PFSK-1 (cell line): ENCODE results near the gene DOHH.

Source experiments
- FOXP2 ChIP-seq: optimal IDR thresholded peaks from 2 replicates; pipeline ENCODE3; 2011; ENCODE audit warnings: borderline replicate concordance, control low read depth, inconsistent platforms; ENCODE audit not compliant: insufficient read depth; ENCODE audit errors: extremely low read length, extremely low read depth
- POLR2AphosphoS5 ChIP-seq: IDR thresholded peaks from 2 replicates; pipeline ENCODE4 v1.6.1; 2012; ENCODE audit warnings: low read depth, mild to moderate bottlenecking, control low read depth, low read length, moderate library complexity
- SIN3A ChIP-seq: IDR thresholded peaks from 2 replicates; pipeline ENCODE4 v1.6.1; 2012; ENCODE audit warnings: mild to moderate bottlenecking, low read length, moderate library complexity, borderline replicate concordance; ENCODE audit not compliant: insufficient read depth
- TAF1 ChIP-seq: IDR thresholded peaks from 2 replicates; pipeline ENCODE4 v1.6.1; 2012; ENCODE audit warnings: low read length, control low read depth, borderline replicate concordance; ENCODE audit not compliant: insufficient read depth
- TF ChIP-seq, protein P1 (sequence below), 2 experiments: IDR thresholded peaks; 2 replicates each; pipeline versions ENCODE4 v1.6.1 to v1.8.0; 2011 to 2012; ENCODE audit warnings: low read depth in 2 of 2, low read length in 2 of 2, control low read depth in 1 of 2, inconsistent platforms in 1 of 2, mild to moderate bottlenecking in 1 of 2, moderate library complexity in 1 of 2; ENCODE audit not compliant: insufficient read depth in 1 of 2

DNA sequence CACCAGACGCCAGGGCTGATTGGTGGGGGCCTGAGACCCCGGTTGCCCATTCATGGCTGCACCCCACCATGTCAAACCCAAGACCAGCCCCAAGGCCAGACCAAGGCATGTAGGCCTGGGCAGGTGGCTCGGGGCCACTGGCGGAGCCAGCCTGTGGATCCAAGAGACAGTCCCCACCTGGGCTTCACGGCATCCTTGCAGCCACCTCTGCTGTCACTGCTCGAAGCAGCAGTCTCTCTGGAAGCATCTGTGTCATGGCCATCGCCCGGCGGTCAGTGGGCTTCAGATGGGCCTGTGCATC is 34.7 kb upstream of the DOHH start:
- TF ChIP-seq TAF1 (no peak), POLR2AphosphoS5 (no peak), SIN3A (no peak), FOXP2 (no peak)
- TF ChIP-seq, protein P1, sequence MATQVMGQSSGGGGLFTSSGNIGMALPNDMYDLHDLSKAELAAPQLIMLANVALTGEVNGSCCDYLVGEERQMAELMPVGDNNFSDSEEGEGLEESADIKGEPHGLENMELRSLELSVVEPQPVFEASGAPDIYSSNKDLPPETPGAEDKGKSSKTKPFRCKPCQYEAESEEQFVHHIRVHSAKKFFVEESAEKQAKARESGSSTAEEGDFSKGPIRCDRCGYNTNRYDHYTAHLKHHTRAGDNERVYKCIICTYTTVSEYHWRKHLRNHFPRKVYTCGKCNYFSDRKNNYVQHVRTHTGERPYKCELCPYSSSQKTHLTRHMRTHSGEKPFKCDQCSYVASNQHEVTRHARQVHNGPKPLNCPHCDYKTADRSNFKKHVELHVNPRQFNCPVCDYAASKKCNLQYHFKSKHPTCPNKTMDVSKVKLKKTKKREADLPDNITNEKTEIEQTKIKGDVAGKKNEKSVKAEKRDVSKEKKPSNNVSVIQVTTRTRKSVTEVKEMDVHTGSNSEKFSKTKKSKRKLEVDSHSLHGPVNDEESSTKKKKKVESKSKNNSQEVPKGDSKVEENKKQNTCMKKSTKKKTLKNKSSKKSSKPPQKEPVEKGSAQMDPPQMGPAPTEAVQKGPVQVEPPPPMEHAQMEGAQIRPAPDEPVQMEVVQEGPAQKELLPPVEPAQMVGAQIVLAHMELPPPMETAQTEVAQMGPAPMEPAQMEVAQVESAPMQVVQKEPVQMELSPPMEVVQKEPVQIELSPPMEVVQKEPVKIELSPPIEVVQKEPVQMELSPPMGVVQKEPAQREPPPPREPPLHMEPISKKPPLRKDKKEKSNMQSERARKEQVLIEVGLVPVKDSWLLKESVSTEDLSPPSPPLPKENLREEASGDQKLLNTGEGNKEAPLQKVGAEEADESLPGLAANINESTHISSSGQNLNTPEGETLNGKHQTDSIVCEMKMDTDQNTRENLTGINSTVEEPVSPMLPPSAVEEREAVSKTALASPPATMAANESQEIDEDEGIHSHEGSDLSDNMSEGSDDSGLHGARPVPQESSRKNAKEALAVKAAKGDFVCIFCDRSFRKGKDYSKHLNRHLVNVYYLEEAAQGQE (IDR thresholded peaks at IDR 0.05; ENCODE audit: insufficient read depth in 1 of 2, low read depth in 2 of 2, low read length in 2 of 2): no peak
